Measurements from ENCODE around the gene ZAR1. TPM values are rescaled to one million over a fixed set of nuclear protein-coding genes. Genes with fewer than 3 reads are reported as not detected.
"Not testable (repeated sequence)": the region's sequence is repeated elsewhere in the genome, so short reads cannot be mapped to it uniquely, and the experiment has no call there.

ZAR1 gene
- total RNA-seq, 1 donor from 2014 or later = not detected

DNA sequence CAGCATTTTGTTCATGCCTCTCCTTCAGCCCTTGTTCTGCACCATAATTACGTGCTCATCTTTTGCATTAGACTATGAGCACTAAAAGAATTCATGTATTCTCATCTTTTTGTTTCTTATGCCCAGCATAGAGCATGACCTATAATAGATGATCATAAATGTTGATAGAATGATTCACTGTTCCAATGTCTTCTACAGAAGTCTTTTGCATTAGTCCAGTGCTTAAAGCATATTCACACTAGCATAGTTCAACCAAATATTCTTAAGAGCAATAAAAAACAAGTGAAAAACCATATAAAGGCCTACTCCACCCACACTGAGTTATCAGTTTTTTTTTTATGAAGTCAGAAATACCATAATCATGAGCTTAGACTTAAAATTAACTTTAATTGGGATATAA is 43.4 kb upstream of the ZAR1 start:
- no peaks in the 10 kb centered on the region for H3K36me3 ChIP-seq (ENCODE audit: insufficient read depth, low read length)
- no peak overlapping the region for H3K27ac Mint-ChIP-seq (ENCODE audit: unreplicated experiment)
- H3K79me2 ChIP-seq (ENCODE audit: insufficient read depth, low read length) = no peaks in the 10 kb centered on the region
- H3K4me1 ChIP-seq (ENCODE audit: insufficient read depth, low read length) = no peaks in the 10 kb centered on the region
- H3K4me2 ChIP-seq (ENCODE audit: low read length) = no peak overlapping the region
- no peaks in the 10 kb centered on the region for H3K27me3 Mint-ChIP-seq (ENCODE audit: low read depth, unreplicated experiment)
- H3K9me3 Mint-ChIP-seq (ENCODE audit: unreplicated experiment) = no peaks in the 10 kb centered on the region
- no peak overlapping the region for H3K4me3 ChIP-seq (ENCODE audit: insufficient read depth, low read depth, low read length)
- no peak for DNase-seq (ENCODE audit: low read depth)
- H3K9me3 ChIP-seq (ENCODE audit: insufficient read depth, low read depth, low read length) = no peaks in the 10 kb centered on the region
- no peak overlapping the region for H3K4me3 Mint-ChIP-seq (ENCODE audit: unreplicated experiment)
- H3K27me3 ChIP-seq (ENCODE audit: insufficient read depth, low read length) = no peaks in the 10 kb centered on the region
- no peaks in the 10 kb centered on the region for H4K20me1 ChIP-seq (ENCODE audit: insufficient read depth, low read length)
- no peak for TF ChIP-seq EZH2 (IDR thresholded peaks at IDR 0.05; ENCODE audit: insufficient read depth, low read length)
- TF ChIP-seq, protein P1, sequence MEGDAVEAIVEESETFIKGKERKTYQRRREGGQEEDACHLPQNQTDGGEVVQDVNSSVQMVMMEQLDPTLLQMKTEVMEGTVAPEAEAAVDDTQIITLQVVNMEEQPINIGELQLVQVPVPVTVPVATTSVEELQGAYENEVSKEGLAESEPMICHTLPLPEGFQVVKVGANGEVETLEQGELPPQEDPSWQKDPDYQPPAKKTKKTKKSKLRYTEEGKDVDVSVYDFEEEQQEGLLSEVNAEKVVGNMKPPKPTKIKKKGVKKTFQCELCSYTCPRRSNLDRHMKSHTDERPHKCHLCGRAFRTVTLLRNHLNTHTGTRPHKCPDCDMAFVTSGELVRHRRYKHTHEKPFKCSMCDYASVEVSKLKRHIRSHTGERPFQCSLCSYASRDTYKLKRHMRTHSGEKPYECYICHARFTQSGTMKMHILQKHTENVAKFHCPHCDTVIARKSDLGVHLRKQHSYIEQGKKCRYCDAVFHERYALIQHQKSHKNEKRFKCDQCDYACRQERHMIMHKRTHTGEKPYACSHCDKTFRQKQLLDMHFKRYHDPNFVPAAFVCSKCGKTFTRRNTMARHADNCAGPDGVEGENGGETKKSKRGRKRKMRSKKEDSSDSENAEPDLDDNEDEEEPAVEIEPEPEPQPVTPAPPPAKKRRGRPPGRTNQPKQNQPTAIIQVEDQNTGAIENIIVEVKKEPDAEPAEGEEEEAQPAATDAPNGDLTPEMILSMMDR (IDR thresholded peaks at IDR 0.05; ENCODE audit: insufficient read depth, low read depth, low read length) = no peak
- no peak overlapping the region for H2AFZ ChIP-seq (ENCODE audit: low read depth, low read length)
- no peak overlapping the region for H3K9ac ChIP-seq (ENCODE audit: low read length)
- H3K4me1 Mint-ChIP-seq (ENCODE audit: low read depth, unreplicated experiment) = no peaks in the 10 kb centered on the region
- no peak overlapping the region for H3K27ac ChIP-seq (ENCODE audit: low read depth, low read length)
- FAIRE-seq = no peak
- no peaks in the 10 kb centered on the region for H3K36me3 Mint-ChIP-seq (ENCODE audit: low read depth, unreplicated experiment)

DNA sequence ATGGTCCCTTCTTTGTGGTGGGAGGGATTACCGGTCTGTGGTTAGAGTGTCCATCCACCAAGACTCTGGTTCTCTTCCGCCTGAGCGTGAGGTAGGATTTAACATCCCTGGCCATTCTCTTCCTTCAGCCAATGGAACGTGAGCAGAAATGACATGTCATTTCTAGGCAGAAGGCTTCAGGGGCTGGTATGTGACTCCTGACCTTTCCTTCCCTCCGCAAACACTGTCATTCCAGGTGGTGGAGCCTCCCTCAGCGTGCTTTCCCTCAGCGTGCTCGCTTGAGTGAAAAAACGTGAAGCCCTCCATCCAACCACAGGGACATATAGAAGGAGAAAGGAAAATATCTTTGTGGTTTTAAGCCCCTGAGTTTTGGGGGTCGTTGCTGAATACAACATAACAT is 40.9 kb upstream of the ZAR1 start:
- H3K9ac ChIP-seq (ENCODE audit: low read length) = no peak overlapping the region
- H3K27ac ChIP-seq (ENCODE audit: low read depth, low read length) = no peak overlapping the region
- H3K4me3 Mint-ChIP-seq (ENCODE audit: unreplicated experiment) = no peak overlapping the region
- FAIRE-seq (no peak), DNase-seq (ENCODE audit: low read depth) (no peak)
- H3K79me2 ChIP-seq (ENCODE audit: insufficient read depth, low read length) = no peaks in the 10 kb centered on the region
- H3K27ac Mint-ChIP-seq (ENCODE audit: unreplicated experiment) = no peak overlapping the region
- H3K27me3 Mint-ChIP-seq (ENCODE audit: low read depth, unreplicated experiment) = no peaks in the 10 kb centered on the region
- H3K9me3 Mint-ChIP-seq (ENCODE audit: unreplicated experiment) = no peaks in the 10 kb centered on the region
- no peaks in the 10 kb centered on the region for H3K36me3 ChIP-seq (ENCODE audit: insufficient read depth, low read length)
- TF ChIP-seq, protein P1 (IDR thresholded peaks at IDR 0.05; ENCODE audit: insufficient read depth, low read depth, low read length) = no peak
- TF ChIP-seq EZH2 (IDR thresholded peaks at IDR 0.05; ENCODE audit: insufficient read depth, low read length) = no peak
- no peaks in the 10 kb centered on the region for H3K36me3 Mint-ChIP-seq (ENCODE audit: low read depth, unreplicated experiment)
- no peaks in the 10 kb centered on the region for H3K4me1 ChIP-seq (ENCODE audit: insufficient read depth, low read length)
- no peak overlapping the region for H2AFZ ChIP-seq (ENCODE audit: low read depth, low read length)
- H3K27me3 ChIP-seq (ENCODE audit: insufficient read depth, low read length) = no peaks in the 10 kb centered on the region
- H3K9me3 ChIP-seq (ENCODE audit: insufficient read depth, low read depth, low read length) = no peaks in the 10 kb centered on the region
- H3K4me2 ChIP-seq (ENCODE audit: low read length) = no peak overlapping the region
- no peak overlapping the region for H3K4me3 ChIP-seq (ENCODE audit: insufficient read depth, low read depth, low read length)
- no peaks in the 10 kb centered on the region for H3K4me1 Mint-ChIP-seq (ENCODE audit: low read depth, unreplicated experiment)
- H4K20me1 ChIP-seq (ENCODE audit: insufficient read depth, low read length) = no peaks in the 10 kb centered on the region

- DNase-seq (ENCODE audit: low read depth) = no peak
- no peaks in the 10 kb centered on the region for H3K36me3 Mint-ChIP-seq (ENCODE audit: low read depth, unreplicated experiment)
- H3K27ac Mint-ChIP-seq (ENCODE audit: unreplicated experiment) = no peak overlapping the region
- Histone ChIP-seq H3K4me1 (ENCODE audit: insufficient read depth, low read length) (no peaks in the 10 kb centered on the region), H4K20me1 (ENCODE audit: insufficient read depth, low read length) (no peaks in the 10 kb centered on the region), H3K27ac (ENCODE audit: low read depth, low read length) (no peak overlapping the region), H3K4me3 (ENCODE audit: insufficient read depth, low read depth, low read length) (no peak overlapping the region), H3K9me3 (ENCODE audit: insufficient read depth, low read depth, low read length) (no peaks in the 10 kb centered on the region), H3K9ac (ENCODE audit: low read length) (no peak overlapping the region), H3K79me2 (ENCODE audit: insufficient read depth, low read length) (no peaks in the 10 kb centered on the region), H2AFZ (ENCODE audit: low read depth, low read length) (no peak overlapping the region), H3K4me2 (ENCODE audit: low read length) (no peak overlapping the region), H3K27me3 (ENCODE audit: insufficient read depth, low read length) (no peaks in the 10 kb centered on the region), H3K36me3 (ENCODE audit: insufficient read depth, low read length) (no peaks in the 10 kb centered on the region)
- no peaks in the 10 kb centered on the region for H3K27me3 Mint-ChIP-seq (ENCODE audit: low read depth, unreplicated experiment)
- H3K4me1 Mint-ChIP-seq (ENCODE audit: low read depth, unreplicated experiment) = no peaks in the 10 kb centered on the region
- H3K9me3 Mint-ChIP-seq (ENCODE audit: unreplicated experiment) = peaks cover 2% of the 10 kb centered on the region
- no peak overlapping the region for H3K4me3 Mint-ChIP-seq (ENCODE audit: unreplicated experiment)
- no peak for FAIRE-seq
- TF ChIP-seq EZH2 (IDR thresholded peaks at IDR 0.05; ENCODE audit: insufficient read depth, low read length) = no peak
- TF ChIP-seq, protein P1 (IDR thresholded peaks at IDR 0.05; ENCODE audit: insufficient read depth, low read depth, low read length) = no peak
Measured at GRCh38 chr4:48450740-48451139, 39.3 kb upstream of the ZAR1 start.

DNA sequence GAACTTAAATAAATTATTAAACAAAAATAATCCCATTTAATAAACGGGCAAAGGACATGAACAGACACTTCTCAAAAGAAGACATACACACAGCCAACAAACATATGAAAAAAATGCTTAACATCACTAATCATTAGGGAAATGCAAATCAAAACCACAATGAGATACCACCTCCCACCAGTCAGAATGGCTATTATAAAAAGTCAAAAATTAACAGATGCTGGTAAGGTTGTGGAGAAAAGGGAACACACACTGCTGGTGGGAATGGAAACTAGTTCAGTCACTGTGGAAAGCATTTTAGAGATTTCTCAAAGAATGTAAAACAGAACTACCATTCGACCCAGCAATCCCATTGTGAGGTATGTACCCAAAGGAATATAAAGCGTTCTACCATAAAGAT is 38.4 kb upstream of the ZAR1 start:
- not testable (repeated sequence) for H3K36me3 Mint-ChIP-seq (ENCODE audit: low read depth, unreplicated experiment); H3K27me3 ChIP-seq (ENCODE audit: insufficient read depth, low read length); H2AFZ ChIP-seq (ENCODE audit: low read depth, low read length); H3K79me2 ChIP-seq (ENCODE audit: insufficient read depth, low read length); H4K20me1 ChIP-seq (ENCODE audit: insufficient read depth, low read length); H3K4me3 ChIP-seq (ENCODE audit: insufficient read depth, low read depth, low read length); H3K9me3 ChIP-seq (ENCODE audit: insufficient read depth, low read depth, low read length); H3K36me3 ChIP-seq (ENCODE audit: insufficient read depth, low read length); H3K27ac Mint-ChIP-seq (ENCODE audit: unreplicated experiment); DNase-seq (ENCODE audit: low read depth); H3K27me3 Mint-ChIP-seq (ENCODE audit: low read depth, unreplicated experiment); FAIRE-seq; H3K4me1 ChIP-seq (ENCODE audit: insufficient read depth, low read length); H3K4me2 ChIP-seq (ENCODE audit: low read length); H3K27ac ChIP-seq (ENCODE audit: low read depth, low read length); H3K9ac ChIP-seq (ENCODE audit: low read length); H3K9me3 Mint-ChIP-seq (ENCODE audit: unreplicated experiment); H3K4me1 Mint-ChIP-seq (ENCODE audit: low read depth, unreplicated experiment); H3K4me3 Mint-ChIP-seq (ENCODE audit: unreplicated experiment)

Measured in astrocyte (in vitro differentiated cells and primary cell).